Choroid plexus epithelial cell (primary cell): Measurements from ENCODE around the gene PTX3.
A peak's percentile ranks its signal among the peaks of the same experiment; 100 is the strongest.

Source experiments
- DNase-seq: peaks from one replicate; pipeline ENCODE4 v3.0.0-alpha.2; 2010; ENCODE audit warnings: low read depth
- H3K4me3 ChIP-seq: 2 replicates; pipeline ENCODE4 v1.5.1; 2011; ENCODE audit warnings: low read depth, mild to moderate bottlenecking, control low read depth, low read length, moderate library complexity
- TF ChIP-seq, protein P1 (sequence below): conservative IDR thresholded peaks from 2 replicates; pipeline ENCODE4 v1.5.1; 2011; ENCODE audit warnings: low read depth, mild to moderate bottlenecking, control low read depth, inconsistent platforms, low read length, moderate library complexity

Gene PTX3

DNA sequence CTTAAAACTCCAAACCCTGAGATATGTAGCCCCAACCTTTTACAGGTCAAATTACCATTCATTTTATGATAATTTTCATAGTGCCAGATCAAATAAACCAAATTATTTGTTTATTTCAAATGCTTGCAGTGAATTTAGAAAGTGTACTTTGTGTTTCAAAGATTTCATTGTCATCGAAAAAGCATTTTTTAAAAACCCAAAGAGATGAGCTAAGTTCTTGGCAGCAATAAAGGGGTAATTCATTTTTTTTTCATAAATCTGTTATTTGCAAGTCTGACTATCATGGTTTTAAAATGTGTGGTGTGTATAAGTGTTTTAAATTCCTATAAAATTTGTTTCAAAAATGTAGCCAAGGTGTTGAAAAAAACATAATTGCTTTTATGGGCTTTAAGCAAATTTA lies 17.2 kb downstream of the PTX3 start:
- TF ChIP-seq, protein P1, sequence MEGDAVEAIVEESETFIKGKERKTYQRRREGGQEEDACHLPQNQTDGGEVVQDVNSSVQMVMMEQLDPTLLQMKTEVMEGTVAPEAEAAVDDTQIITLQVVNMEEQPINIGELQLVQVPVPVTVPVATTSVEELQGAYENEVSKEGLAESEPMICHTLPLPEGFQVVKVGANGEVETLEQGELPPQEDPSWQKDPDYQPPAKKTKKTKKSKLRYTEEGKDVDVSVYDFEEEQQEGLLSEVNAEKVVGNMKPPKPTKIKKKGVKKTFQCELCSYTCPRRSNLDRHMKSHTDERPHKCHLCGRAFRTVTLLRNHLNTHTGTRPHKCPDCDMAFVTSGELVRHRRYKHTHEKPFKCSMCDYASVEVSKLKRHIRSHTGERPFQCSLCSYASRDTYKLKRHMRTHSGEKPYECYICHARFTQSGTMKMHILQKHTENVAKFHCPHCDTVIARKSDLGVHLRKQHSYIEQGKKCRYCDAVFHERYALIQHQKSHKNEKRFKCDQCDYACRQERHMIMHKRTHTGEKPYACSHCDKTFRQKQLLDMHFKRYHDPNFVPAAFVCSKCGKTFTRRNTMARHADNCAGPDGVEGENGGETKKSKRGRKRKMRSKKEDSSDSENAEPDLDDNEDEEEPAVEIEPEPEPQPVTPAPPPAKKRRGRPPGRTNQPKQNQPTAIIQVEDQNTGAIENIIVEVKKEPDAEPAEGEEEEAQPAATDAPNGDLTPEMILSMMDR, result no peak
- no peak for DNase-seq
- no peak overlapping the region for H3K4me3 ChIP-seq

GRCh38 chr3:157459706-157460105 lies 23.1 kb downstream of the PTX3 start:
- H3K4me3 ChIP-seq, result no peak overlapping the region
- TF ChIP-seq, protein P1, result no peak
- DNase-seq, result no peak

- TF ChIP-seq, protein P1, result no peak
- DNase-seq, result peak; percentile 34
- no peak overlapping the region for H3K4me3 ChIP-seq
Measured at GRCh38 chr3:157460253-157460652, 23.6 kb downstream of the PTX3 start.

DNA sequence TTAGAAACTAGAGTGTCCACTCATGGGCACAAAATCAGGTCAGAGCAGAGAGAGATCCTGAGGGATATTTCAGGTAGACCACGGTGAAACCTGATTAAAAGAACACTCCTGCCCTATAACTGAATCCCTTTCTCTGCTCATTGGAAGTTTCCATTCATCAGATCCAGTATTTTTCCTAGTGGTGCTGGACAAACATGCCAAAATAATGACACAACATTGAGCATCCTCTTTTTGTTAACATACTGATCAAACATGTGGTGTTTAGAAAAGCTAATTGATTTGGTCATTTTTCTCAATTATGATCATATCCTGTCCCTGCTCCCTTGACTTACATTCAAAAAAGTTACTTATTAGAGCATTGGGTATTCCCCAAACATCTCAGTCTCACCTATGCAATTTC lies 27.2 kb downstream of the PTX3 start:
- TF ChIP-seq, protein P1, result no peak
- no peak for DNase-seq
- no peak overlapping the region for H3K4me3 ChIP-seq

- TF ChIP-seq, protein P1, result no peak
- no peak overlapping the region for H3K4me3 ChIP-seq
- DNase-seq, result peak; percentile 75
Measured at GRCh38 chr3:157464321-157464720, 27.7 kb downstream of the PTX3 start.

- no peak for DNase-seq
- TF ChIP-seq, protein P1, result no peak
- no peak overlapping the region for H3K4me3 ChIP-seq
Measured at GRCh38 chr3:157465741-157466140, 29.1 kb downstream of the PTX3 start.

DNA sequence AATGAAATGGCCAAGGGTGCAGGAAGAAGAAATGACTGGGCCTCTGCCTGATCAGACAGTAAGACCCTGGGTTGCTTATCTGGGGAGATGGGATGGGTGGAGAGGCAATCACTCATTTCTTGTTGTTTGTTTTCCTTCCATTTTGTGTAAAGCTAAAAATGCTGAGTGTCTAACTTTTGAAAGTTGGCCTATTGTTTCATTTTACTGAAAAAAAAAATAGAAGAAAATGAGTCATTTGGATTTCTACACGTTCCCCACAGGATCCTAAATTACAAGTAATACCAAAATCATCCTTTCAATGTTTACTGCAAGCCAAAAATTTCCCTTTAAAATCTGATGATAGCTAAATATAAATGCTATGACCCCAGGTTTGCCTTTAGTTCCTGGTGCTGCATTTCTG lies 30.6 kb downstream of the PTX3 start:
- peak; percentile 30 for DNase-seq
- H3K4me3 ChIP-seq, result no peak overlapping the region
- TF ChIP-seq, protein P1, result no peak
